ENCODE measurements around the gene KCTD19.

Gene KCTD19

GRCh38 chr16:67282447-67282805 is 44.1 kb downstream of the KCTD19 start:
- no peak for DNase-seq

GRCh38 chr16:67281536-67282446 is 44.8 kb downstream of the KCTD19 start:
- no peak for DNase-seq

- no peak for DNase-seq
Observed at GRCh38 chr16:67280090-67281015, 46.2 kb downstream of the KCTD19 start.

DNA sequence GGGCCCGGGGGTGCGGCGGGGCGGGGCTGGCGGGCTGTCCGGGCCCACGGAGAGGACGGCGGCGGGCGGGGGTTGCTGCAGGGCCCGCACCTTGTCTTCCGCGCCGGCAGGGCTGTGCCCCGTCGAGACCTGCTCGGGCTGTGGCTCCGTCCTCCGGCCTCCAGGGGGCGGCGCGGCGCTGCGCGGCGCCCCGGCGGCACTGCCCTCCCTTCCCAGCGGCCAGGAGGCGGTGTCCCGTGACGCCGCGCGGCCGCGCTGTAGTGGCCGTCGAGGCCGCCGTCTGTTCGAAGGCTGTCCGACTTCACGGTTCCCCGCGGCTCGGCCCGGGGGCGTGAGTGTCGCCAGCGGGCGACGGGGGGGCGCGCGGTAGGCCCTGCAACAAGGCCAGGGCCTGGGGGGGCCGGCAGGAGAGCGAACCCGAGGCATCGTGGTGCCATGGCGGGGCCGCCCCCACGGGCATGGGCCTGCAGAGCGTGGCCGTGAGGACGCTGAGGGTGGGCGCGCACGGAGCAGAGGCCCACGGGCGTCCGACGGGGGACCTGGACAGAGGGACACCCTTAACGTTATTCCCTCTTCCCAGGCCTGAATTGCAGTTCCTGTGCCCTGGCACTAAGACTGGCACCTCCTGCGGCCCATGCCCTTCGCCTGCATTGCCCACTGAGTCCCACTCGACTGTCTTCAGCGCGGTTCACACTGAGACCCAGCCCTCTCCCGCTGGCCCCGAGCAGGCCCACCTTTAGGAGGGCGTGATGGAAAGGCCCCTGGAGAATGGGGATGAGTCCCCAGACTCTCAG is 47.0 kb downstream of the KCTD19 start, which contains the start of gene PLEKHG4:
Gene PLEKHG4 (plus strand): TSS at position 237 of the 794 bp plus-strand sequence. CDS start 513 bp downstream, at position 750.
- DNase-seq: no peak

DNA sequence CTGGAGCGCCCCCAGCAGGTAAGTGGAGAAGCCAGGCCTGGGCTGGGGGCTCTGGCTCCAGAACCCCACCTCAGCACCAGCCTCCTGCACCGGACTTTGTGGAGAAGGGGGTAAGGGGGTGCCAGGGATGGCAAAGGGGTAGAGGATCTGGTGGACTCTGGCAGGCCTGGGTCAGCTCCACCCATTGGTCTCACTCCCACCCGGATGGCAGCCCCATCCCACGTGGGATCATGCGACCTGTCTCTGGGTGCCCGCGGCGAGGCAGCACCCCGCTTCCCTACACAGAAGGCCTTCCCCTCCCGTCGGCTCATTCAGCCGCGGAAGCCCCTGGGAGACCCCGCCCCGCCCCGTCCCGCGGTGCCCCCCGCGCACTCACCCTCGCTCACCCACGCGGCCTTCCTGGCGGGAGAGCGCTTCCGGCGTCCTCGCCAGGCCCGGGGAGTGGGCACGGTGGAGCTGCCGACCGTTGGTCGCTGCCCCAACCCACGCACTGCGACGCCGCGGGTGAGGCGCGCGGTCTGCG is 47.7 kb downstream of the KCTD19 start:
- DNase-seq: no peak

GRCh38 chr16:67277999-67278772 is 48.4 kb downstream of the KCTD19 start:
- DNase-seq: no peak

DNA sequence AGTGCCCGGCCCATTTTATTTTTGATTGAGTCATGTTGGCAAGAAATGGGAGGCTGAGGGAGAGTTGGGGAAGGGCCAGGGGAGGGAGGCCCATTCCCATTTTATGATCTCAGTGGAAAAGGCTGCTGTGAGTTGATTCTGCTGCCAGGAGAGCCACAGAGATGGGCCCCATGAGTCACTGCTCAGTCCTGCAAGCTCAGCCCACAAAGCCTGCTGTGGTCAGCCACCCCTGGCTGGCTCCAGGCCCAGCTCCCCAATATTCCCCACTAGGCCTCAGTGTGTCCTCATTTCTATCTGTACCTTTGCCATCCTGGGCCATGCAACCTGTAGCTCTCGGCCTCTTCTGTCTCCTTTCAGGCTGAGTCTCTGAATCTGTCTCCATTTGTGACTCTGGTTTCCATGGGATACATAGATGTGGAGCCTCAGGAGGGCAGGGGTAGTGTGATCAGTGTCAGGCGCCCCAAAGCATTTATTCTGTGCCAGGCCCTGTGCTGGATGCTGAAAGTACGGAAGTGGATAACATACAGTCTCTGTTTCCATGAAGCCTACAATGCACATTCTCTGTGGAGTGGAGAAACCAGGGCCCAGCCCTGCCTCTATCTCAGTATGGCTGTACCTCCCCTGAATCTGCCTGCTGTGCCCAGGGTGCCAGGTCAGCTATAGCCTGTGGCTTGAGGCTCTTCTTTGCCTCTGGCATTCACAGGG is 49.1 kb downstream of the KCTD19 start:
- no peak for DNase-seq

GRCh38 chr16:67275321-67275720 is 51.2 kb downstream of the KCTD19 start:
- no peak for DNase-seq

DNA sequence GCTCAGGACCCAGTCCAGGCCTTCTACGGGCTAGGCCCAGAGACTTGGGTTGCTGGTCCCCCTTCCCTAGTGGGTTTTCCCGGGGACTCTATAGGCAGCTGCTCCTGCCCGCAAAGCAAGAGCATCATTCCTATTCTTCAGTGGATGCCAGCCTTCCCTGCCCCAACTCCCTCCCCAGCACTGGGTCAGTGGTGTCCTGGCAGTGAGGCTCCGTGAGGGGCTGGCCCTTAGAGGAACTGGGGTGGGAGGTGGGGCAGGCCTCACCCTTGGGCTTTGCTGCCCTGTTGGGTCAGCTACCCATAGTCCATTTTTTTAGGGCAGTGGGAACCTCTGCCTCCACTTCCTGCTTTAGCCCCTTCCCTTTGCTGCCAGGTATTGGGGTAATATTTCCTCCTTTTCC is 55.1 kb downstream of the KCTD19 start:
- no peak for DNase-seq

- no peak for DNase-seq
Observed at GRCh38 chr16:67270931-67271338, 55.6 kb downstream of the KCTD19 start.

GRCh38 chr16:67269766-67270165 is 56.8 kb downstream of the KCTD19 start:
- DNase-seq: no peak

GRCh38 chr16:67268136-67268579 is 58.4 kb downstream of the KCTD19 start:
- DNase-seq: no peak

- DNase-seq: no peak
Observed at GRCh38 chr16:67265834-67266233, 60.7 kb downstream of the KCTD19 start.

GRCh38 chr16:67264866-67265265 is 61.7 kb downstream of the KCTD19 start:
- DNase-seq: no peak

DNA sequence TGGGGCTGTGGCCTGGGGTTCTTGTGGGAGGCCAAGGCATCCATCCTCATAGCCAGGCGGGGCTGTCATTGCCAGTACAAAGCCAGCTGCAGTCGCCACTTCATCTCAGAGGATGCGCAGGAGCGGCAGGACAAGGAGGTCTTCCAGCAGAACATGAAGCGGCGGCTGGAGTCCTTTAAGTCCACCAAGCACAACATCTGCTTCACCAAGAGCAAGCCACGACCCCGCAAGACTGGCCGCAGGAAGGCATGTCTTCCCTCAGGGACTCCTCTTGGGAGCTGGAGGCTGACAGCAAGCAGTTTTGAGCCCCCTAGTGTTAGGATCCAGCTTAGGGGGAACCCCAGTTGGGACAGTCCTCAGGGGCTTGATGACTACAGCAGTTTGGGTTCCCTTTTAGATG is 62.3 kb downstream of the KCTD19 start:
- DNase-seq: no peak

DNA sequence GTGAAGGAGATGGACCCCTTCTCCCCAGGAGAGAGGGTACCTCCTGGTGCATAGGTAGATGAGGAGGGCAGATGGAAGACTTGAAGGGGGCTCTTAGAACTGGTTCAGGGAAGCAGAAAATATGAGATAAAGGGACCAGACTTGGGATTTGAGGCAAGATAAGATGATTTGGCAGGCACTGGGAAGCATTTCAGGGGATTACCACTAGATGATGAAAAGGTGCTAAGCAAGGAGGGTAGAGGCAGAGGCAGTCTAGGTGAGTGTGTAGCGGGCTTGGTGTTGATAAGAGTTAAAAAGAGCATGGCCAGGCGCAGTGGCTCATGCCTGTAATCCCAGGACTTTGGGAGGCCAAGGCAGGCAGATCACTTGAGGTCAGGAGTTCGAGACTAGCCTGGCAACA is 63.3 kb downstream of the KCTD19 start:
- no peak for DNase-seq

GRCh38 chr16:67260426-67261063 is 66.0 kb downstream of the KCTD19 start:
- no peak for DNase-seq

GRCh38 chr16:67259705-67260104 is 66.8 kb downstream of the KCTD19 start:
- no peak for DNase-seq

- DNase-seq: no peak
Observed at GRCh38 chr16:67258161-67258835, 68.2 kb downstream of the KCTD19 start.
